HG02884 (cell line): ENCODE measurements around the gene RAB6B.

Experiments
- ATAC-seq: cut with Tn5 transposase; IDR thresholded peaks from one replicate; pipeline ENCODE4 v1.9.1; 2021; ENCODE audit warnings: mild to moderate bottlenecking, moderate library complexity; ENCODE audit not compliant: unreplicated experiment

Gene RAB6B

GRCh38 chr3:133896002-133896761 is 500 bp upstream of the RAB6B start:
- ATAC-seq, result no peak

GRCh38 chr3:133894353-133895207 is 1.1 kb downstream of the RAB6B start:
- ATAC-seq, result no peak

GRCh38 chr3:133893683-133894352 is 1.9 kb downstream of the RAB6B start:
- ATAC-seq, result no peak

DNA sequence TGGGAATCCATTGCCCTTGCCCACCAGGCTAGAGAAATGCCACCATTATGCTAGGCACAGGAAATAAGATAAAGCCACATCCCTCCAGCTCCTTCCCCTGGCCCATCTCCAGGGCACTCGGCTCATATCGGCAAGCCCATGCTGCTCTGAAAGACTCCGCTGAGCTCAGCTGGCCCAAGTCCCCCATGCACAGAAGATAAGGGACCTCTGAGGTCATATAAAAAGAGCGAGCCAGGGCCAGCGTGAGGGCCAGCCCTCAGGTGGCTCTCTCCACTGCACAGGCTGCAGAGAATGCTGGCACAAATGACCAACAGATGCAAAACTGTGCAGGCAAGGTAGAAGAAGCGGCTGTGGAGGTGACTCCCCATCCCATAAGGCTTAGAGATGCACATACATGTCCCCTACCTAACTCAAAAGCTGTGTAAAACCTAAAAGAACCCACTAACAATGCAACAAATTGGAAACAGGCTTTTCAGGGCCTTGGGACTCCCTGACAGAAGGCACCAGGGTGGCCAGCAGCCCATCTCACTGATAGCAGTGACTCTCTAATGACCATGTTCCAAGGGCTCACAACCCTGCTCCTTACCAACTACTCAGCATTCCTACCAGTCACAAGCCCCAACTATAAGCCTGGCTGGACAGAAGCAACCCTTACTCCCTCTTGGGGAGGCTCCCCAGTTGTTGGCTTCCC is 3.0 kb downstream of the RAB6B start:
- ATAC-seq, result no peak

DNA sequence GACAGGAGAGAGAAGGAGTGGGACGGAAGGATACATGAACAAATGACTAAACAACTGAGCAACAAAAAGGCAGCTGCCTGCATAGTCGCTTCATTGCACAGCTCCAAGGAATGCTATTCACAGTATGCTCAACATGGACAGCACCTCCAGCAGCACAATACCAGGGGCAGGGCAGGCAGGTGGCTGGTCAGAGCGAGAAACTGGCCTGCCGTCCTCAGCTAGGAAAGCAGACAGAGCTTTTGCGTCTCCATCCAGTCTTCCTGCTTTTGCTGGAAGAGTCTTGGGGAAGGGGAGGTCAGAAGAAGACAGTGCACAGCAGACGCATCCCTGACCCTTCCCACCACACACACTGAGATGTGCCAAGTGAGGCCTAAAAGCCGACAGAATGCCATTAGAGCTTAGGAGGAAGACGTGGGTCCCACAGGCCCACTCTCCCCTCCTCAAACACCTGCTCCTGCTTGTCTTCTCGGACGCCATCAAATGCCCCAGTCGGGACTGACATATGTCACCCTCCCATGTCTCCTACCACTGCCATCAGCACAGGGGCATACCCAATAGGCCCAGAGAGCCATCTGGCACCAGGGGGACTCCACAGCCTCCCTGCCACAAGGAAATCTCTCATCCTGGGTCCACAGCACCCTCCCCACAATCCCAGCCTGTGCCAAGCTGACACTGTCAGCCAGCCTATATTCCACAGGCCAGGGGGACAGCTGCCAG is 3.9 kb downstream of the RAB6B start:
- no peak for ATAC-seq

DNA sequence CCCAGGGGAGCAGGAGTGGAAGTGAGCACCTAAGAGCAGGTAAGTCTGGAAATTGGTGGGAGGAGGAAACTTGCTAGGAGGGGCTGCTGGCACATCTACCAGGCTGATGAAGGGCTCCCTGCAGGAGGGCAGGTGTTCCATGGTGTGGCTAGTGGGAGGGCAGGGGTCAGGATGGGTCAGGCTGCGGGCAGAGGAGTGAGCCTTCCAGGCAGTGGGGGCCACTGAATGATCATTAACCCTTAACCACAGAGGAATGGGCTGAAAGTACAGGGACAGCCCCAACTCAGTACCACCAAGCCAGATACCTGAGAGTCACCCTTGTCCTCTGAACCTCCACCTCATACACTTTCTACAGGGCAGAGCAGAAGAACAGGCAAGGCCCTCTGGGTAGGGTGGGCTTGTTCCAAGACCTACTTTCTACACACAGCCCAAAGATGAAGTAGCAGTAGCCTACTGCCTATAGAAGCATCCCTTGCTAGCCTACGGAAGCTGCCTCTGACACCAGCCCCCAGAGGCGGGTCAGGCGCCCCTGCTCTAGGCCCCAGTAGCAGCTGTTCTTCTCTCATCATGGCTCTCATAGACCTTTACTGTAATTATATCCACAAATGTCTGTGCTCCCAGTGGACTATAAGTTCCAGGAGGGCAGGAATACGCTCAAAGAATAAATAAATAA is 4.6 kb downstream of the RAB6B start:
- no peak for ATAC-seq

DNA sequence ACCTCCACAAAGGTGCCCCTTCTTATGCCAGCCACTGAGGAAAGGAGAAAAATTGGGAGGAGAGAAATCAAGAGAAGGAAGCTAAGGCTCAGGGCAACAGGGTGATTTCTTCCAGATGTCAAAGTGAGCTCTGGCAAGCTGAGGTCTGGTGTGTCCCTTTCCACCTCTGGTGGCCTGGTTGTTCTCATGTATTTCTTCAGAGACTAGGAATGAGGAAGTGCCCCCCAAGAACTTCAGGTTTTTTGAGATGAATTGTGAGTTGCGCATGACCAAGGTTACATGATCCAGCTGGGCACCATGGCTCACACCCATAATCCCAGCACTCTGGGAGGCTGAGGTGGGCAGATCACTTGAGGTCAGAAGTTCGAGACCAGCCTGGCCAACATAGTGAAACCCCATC is 5.6 kb downstream of the RAB6B start:
- ATAC-seq, result no peak

- no peak for ATAC-seq
Measured at GRCh38 chr3:133888726-133889340, 6.8 kb downstream of the RAB6B start.

DNA sequence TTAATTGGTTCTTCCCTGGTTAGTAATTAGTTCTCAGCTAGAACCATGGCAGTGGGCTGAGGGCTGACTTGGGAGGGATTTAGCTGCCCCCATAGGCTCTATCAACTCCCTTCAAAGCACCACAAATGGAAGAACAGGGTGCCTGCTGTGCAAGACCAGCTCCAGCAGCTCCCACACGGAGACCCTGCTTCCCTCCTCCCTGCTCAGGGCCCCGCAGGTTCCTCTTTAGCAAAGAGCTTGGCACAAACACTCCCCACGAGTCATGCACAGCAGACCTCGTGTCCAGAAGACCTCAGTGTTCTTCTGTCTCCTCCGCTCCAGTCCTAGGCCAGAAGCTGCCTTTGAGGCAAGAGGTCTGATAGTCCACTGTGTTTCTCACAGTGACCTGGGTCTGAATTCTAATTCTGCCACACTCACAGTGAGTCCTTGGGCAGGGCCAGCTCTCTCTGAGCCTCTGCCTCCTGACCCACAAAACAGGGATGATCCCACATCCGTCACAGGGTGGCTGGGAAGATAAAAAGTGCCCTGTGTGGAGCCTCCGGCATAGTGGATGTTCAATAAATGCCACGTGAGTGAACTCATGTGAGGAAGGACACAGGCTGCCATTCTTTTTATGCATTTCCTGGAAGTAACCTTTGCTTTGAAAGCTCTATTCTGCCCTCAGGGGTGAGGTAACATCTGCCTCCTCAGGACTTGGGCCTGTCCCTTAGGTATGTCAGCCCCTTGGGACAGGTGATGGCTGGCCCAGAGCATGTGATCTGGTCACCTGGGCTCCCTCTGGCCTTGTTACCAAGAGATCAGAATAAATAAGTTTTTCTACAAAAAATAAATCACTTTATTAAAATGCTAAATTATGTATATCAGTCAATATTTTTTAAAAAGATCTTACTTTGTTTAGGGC is 7.6 kb downstream of the RAB6B start:
- ATAC-seq, result no peak

DNA sequence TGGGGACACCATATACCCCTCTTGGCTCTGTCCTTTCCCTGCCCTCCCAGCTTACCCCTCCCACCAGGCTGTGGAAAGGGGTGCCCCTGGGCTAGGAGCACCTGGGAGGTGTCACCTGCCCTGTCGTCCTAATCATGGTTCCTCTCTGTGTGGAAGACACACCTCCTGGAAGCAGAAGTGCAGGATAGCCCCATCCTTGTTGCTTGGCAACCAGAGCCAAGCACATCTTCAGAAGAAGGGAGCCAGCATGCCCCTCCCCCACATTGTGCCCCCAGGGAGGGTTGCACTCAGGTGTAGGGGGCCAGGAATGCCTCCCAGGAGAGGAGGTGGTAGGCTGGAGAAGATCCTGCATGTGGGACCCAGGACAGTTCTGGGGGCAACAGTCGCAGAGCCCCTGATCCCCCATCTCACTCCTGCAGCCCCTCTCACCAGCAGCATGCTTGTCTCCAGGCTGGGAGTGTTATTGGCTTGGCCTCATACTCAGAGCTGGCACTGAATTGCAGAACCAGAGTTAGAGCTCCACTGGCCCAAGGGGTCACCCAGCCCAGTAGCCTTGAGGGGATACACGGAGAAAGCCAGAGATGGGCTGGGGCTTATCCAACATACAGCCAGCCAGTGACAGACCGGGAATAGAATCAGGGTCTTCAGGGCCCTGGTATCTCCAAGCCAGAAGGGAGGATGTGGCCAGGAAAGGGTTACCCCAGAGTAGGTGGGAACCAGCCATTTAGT is 8.4 kb downstream of the RAB6B start:
- ATAC-seq, result no peak

- no peak for ATAC-seq
Measured at GRCh38 chr3:133886031-133886722, 9.5 kb downstream of the RAB6B start.

GRCh38 chr3:133884887-133885711 is 10.6 kb downstream of the RAB6B start:
- ATAC-seq, result no peak

GRCh38 chr3:133884054-133884886 is 11.4 kb downstream of the RAB6B start:
- no peak for ATAC-seq

DNA sequence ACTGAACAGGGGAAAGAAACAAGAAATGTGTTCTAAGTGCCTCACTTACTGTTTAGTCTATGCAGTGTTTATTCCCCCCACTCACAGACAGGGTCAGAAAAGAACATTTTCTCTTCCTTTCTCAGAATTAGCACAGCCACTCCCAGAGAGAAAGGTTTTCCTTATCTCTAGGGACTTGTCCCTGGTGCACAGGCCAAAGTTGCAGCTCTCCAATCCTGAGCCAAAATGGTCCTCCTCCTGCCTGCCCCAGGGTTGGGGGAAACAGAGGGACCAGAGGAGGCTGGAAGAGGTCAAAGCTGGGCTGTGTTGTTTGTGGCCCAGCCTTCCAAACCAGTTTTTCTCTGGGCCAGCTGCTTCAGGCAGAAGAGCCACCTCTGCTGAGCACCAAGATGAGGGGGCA is 12.0 kb downstream of the RAB6B start:
- ATAC-seq, result no peak

- ATAC-seq, result no peak
Measured at GRCh38 chr3:133882986-133883586, 12.6 kb downstream of the RAB6B start.
